AG09319 (cell line): ENCODE data around the gene RBCK1.

Experiments
- DNase-seq: peaks from one replicate; pipeline ENCODE4 v3.0.0-alpha.2; 2010; ENCODE audit warnings: low read depth; ENCODE audit errors: extremely low read depth
- CTCF ChIP-seq: IDR thresholded peaks from 2 replicates; pipeline ENCODE4 v1.5.1; 2011; ENCODE audit warnings: low read depth, mild to moderate bottlenecking, inconsistent platforms, low read length, moderate library complexity

RBCK1 gene

GRCh38 chr20:419556-420165 is 11.6 kb downstream of the RBCK1 start:
- DNase-seq = no peak
- TF ChIP-seq CTCF = no peak

- TF ChIP-seq CTCF = no peak
- DNase-seq = no peak
These were observed 12.1 kb downstream of the RBCK1 start for GRCh38 chr20:420166-420620.

GRCh38 chr20:420721-421574 is 12.8 kb downstream of the RBCK1 start:
- DNase-seq = no peak
- TF ChIP-seq CTCF = no peak

- TF ChIP-seq CTCF = no peak
- DNase-seq = no peak
These were observed 13.7 kb downstream of the RBCK1 start for GRCh38 chr20:421685-422250.

GRCh38 chr20:426566-426965 is 18.5 kb downstream of the RBCK1 start:
- no peak for DNase-seq
- TF ChIP-seq CTCF = no peak

GRCh38 chr20:427401-427800 is 19.3 kb downstream of the RBCK1 start:
- DNase-seq = no peak
- no peak for TF ChIP-seq CTCF
